ENCODE measurements around the gene AP4S1.

AP4S1 gene

DNA sequence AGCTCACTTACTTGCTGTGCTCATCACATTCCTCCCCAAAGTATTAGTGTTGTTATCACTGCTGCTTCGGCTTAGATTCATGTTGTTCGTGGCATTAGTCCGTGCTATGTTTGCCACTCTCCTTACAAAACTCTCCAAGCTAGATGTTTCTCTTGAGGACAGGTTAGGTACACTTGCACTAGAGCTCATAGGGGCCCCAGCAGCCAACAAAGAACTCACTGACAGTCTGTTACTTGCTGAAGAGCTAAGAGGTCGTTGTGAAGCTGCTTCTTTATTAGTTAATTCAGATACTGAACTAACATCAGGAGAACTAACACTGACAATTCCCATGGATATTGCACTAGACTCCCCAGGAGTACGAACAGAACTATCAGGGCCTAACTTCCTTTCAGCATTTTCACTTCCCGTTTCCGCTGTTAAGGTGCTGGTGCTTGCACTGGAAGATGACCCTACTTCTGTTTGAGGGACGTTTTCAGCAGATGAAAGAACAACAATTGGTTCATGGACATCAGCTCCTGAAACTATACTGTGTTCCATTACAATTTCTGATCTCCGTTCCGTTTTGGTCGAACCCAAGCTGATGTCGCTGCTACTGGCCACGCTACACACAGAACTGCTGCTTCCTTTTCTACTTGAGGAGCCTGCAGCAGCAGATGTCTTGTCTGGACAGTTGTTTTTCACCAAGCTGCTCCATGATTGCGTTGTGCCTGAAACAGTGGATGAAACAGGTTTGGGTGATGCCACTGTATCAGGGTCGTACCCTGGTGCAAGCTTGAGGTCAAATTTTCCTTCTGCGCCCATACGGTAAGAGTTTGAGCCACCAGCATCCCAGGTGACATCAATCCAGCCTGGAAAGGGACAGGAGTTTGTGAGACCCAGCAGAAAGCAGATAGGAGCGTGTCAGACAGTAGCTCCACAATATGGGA, 103.4 kb downstream of the AP4S1 start:
- no peaks in the 10 kb centered on the region for H3K27me3 ChIP-seq (ENCODE audit: insufficient read depth, low read depth, severe bottlenecking)
- no peak overlapping the region for H3K4me3 ChIP-seq (ENCODE audit: low read depth, low read length)
- H3K9me3 ChIP-seq (ENCODE audit: severe bottlenecking) = no peaks in the 10 kb centered on the region
- peaks cover 74% of the 10 kb centered on the region for H3K36me3 ChIP-seq
- TF ChIP-seq, protein P1, sequence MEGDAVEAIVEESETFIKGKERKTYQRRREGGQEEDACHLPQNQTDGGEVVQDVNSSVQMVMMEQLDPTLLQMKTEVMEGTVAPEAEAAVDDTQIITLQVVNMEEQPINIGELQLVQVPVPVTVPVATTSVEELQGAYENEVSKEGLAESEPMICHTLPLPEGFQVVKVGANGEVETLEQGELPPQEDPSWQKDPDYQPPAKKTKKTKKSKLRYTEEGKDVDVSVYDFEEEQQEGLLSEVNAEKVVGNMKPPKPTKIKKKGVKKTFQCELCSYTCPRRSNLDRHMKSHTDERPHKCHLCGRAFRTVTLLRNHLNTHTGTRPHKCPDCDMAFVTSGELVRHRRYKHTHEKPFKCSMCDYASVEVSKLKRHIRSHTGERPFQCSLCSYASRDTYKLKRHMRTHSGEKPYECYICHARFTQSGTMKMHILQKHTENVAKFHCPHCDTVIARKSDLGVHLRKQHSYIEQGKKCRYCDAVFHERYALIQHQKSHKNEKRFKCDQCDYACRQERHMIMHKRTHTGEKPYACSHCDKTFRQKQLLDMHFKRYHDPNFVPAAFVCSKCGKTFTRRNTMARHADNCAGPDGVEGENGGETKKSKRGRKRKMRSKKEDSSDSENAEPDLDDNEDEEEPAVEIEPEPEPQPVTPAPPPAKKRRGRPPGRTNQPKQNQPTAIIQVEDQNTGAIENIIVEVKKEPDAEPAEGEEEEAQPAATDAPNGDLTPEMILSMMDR (IDR thresholded peaks at IDR 0.05; ENCODE audit: low read depth, low read length) = no peak
- no peak for DNase-seq
- no peak overlapping the region for H3K27ac ChIP-seq

DNA sequence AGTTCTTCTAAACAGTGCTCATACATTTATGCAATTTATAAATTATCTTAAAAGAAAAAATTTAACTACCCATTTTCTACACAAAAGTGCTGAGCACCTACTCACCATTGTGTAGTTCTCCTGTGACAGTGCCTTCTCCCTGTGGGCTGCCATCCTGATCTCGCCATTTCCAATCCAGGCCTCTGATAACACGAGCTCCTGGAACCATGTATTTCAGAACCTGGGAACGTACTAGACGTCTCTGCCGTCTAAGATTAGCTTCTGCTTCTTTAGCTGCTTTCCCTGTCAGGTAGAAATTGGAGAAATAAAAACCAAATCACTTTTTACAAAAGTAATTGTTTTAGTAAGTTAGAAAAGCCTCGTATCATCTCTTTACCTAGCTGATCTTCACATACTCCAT, 107.7 kb downstream of the AP4S1 start:
- TF ChIP-seq, protein P1 (IDR thresholded peaks at IDR 0.05; ENCODE audit: low read depth, low read length) = no peak
- no peak for DNase-seq
- H3K9me3 ChIP-seq (ENCODE audit: severe bottlenecking) = no peaks in the 10 kb centered on the region
- H3K4me3 ChIP-seq (ENCODE audit: low read depth, low read length) = no peak overlapping the region
- peaks cover 78% of the 10 kb centered on the region for H3K36me3 ChIP-seq
- no peaks in the 10 kb centered on the region for H3K27me3 ChIP-seq (ENCODE audit: insufficient read depth, low read depth, severe bottlenecking)
- H3K27ac ChIP-seq = no peak overlapping the region

DNA sequence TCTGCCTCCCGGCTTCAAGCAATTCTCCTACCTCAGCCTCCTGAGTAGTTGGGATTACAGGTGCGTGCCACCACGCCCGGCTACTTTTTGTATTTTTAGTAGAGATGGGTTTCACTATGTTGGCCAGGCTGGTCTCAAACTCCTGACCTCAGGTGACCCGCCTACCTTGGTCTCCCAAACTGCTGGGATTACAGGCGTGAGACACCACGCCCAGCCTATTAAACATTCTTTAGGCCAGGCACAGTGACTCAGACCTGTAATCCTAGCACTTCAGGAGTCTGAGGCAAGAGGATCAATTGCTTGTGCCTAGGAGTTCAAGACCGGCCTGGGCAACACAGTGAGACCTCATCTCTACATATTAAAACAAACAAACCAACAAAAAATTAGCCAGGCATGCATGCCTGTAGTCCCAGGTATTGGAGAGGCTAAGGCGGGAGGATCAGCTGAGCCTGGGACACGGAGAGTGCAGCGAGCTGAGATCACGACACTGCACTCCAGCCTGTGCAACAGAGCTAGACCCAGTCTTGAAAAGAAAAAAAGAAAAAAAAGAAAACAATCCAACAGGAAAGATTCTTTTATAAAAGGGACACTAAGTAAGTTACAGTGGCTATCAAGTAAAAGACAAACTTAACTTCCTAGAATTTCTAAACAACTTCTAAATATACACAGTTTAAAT, 111.9 kb downstream of the AP4S1 start:
- H3K4me3 ChIP-seq (ENCODE audit: low read depth, low read length) = no peak overlapping the region
- H3K9me3 ChIP-seq (ENCODE audit: severe bottlenecking) = no peaks in the 10 kb centered on the region
- H3K27me3 ChIP-seq (ENCODE audit: insufficient read depth, low read depth, severe bottlenecking) = no peaks in the 10 kb centered on the region
- H3K36me3 ChIP-seq = peaks cover 82% of the 10 kb centered on the region
- no peak for DNase-seq
- TF ChIP-seq, protein P1 (IDR thresholded peaks at IDR 0.05; ENCODE audit: low read depth, low read length) = no peak
- no peak overlapping the region for H3K27ac ChIP-seq

DNA sequence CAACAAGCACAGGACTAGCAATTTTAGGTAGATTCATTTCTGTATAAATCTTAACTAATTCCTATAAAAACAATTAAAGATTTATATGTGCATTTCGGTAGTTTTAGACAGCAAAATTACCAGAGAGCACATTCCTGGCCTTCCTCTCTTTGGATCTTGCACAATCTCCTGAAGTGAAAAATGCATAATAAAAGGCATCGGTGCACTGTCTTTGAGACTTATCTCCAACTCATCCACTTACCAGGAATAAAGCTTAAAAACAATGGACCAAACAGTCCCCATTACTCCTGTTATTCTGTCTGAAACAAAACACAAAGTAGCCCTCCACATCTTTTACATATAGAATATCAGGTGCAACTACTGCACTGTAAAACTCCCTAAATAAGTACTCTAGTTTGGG, 112.9 kb downstream of the AP4S1 start:
- no peak for DNase-seq
- no peak overlapping the region for H3K4me3 ChIP-seq (ENCODE audit: low read depth, low read length)
- no peak overlapping the region for H3K27ac ChIP-seq
- TF ChIP-seq, protein P1 (IDR thresholded peaks at IDR 0.05; ENCODE audit: low read depth, low read length) = no peak
- H3K9me3 ChIP-seq (ENCODE audit: severe bottlenecking) = no peaks in the 10 kb centered on the region
- H3K36me3 ChIP-seq = peaks cover 79% of the 10 kb centered on the region
- H3K27me3 ChIP-seq (ENCODE audit: insufficient read depth, low read depth, severe bottlenecking) = no peaks in the 10 kb centered on the region

DNA sequence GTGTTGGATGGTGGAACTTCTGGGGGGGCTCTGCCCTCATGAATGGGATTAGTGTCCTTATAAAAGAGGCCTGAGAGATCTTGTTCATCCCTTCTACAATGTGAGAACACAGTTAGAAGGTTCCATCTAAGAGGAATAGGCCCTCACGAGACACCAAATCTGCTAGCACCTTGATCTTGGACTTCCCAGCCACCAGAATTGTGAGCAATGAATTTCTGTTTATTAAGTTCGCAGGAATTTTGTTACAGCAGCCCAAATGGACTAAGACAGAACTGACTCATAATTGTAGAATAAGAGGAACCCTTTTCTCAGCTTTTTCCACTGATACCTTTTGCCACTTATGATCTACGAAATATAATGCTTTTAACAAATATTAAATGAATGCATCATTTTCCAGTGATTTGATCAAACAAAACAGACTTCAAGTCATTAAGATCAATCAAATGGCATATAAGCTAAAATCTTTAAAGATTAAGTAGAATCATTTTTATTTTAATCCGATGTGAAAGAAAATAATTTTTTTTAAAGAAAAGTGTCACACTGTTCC, 113.9 kb downstream of the AP4S1 start:
- H3K36me3 ChIP-seq = peaks cover 81% of the 10 kb centered on the region
- TF ChIP-seq, protein P1 (IDR thresholded peaks at IDR 0.05; ENCODE audit: low read depth, low read length) = no peak

More for the DNA sequence above, 113.9 kb downstream of the AP4S1 start:
- Histone ChIP-seq H3K4me3 (ENCODE audit: low read depth, low read length) (no peak overlapping the region), H3K27me3 (ENCODE audit: insufficient read depth, low read depth, severe bottlenecking) (no peaks in the 10 kb centered on the region), H3K9me3 (ENCODE audit: severe bottlenecking) (no peaks in the 10 kb centered on the region), H3K27ac (no peak overlapping the region)
- DNase-seq = no peak

Measured in WERI-Rb-1 (cell line).